CD14-positive monocyte (primary cell): ENCODE results near the gene EDC4. TPM values are rescaled to one million over a fixed set of nuclear protein-coding genes. Genes with fewer than 3 reads are reported as not detected.

Experiments used
- DNase-seq, 3 donors: peaks; one replicate each; pipeline ENCODE4 v3.0.0-alpha.2; 2011 to 2022
- H2AFZ ChIP-seq: 2 replicates; pipeline ENCODE4 v1.6.0; 2012; ENCODE audit warnings: mild to moderate bottlenecking, low read depth, low read length, inconsistent platforms; ENCODE audit not compliant: insufficient read depth, poor library complexity, severe bottlenecking
- H3K27ac ChIP-seq, 2 donors: 1 replicate in 1 of 2; 2 replicates in 1 of 2; pipeline ENCODE4 v1.5.1; 2012 to 2013; ENCODE audit warnings: low read length in 2 of 2, control low read depth in 1 of 2, inconsistent platforms in 1 of 2, low read depth in 1 of 2, mild to moderate bottlenecking in 1 of 2
- H3K27me3 ChIP-seq, 2 donors: one replicate each; pipeline versions ENCODE4 v1.6.0 to v1.6.1; 2011 to 2013; ENCODE audit warnings: low read length in 2 of 2; ENCODE audit not compliant: control insufficient read depth in 2 of 2, insufficient read depth in 2 of 2
- H3K36me3 ChIP-seq, 2 donors: replicated peaks in 1 of 2; 1 replicate in 1 of 2; 2 replicates in 1 of 2; pipeline versions ENCODE4 v1.5.1 to v1.6.1; 2012 to 2013; ENCODE audit warnings: low read length in 2 of 2, control low read depth in 1 of 2, inconsistent platforms in 1 of 2, mild to moderate bottlenecking in 1 of 2; ENCODE audit not compliant: insufficient read depth in 2 of 2, control insufficient read depth in 1 of 2
- H3K4me1 ChIP-seq, 2 donors: 1 replicate in 1 of 2; 2 replicates in 1 of 2; pipeline versions ENCODE4 v1.5.1 to v1.6.1; 2012 to 2013; ENCODE audit warnings: low read length in 2 of 2, control low read depth in 1 of 2, inconsistent platforms in 1 of 2, mild to moderate bottlenecking in 1 of 2, moderate library complexity in 1 of 2; ENCODE audit not compliant: insufficient read depth in 2 of 2, control insufficient read depth in 1 of 2
- H3K4me2 ChIP-seq: replicated peaks from 2 replicates; pipeline ENCODE3; 2012; ENCODE audit warnings: low read length, moderate library complexity, mild to moderate bottlenecking; ENCODE audit not compliant: poor library complexity, severe bottlenecking; ENCODE audit errors: extremely low read depth
- H3K4me3 ChIP-seq, 3 experiments: fragments of 200-600 bp in 1 of 3; sonication (generic) in 1 of 3; replicated peaks in 1 of 3; 1 replicate in 2 of 3; 2 replicates in 1 of 3; pipeline ENCODE4 v1.5.1; 2011 to 2013; ENCODE audit warnings: low read length in 3 of 3, mild to moderate bottlenecking in 3 of 3, control low read depth in 2 of 3, low read depth in 2 of 3, inconsistent platforms in 1 of 3, moderate library complexity in 1 of 3
- H3K79me2 ChIP-seq: 2 replicates; pipeline ENCODE4 v1.6.0; 2012; ENCODE audit warnings: mild to moderate bottlenecking, control low read depth, inconsistent platforms, low read length, moderate library complexity; ENCODE audit not compliant: insufficient read depth
- H3K9ac ChIP-seq: 2 replicates; pipeline ENCODE4 v1.6.0; 2017; ENCODE audit warnings: low read length, mild to moderate bottlenecking; ENCODE audit not compliant: insufficient read depth, poor library complexity, severe bottlenecking
- H3K9me3 ChIP-seq, 2 donors: replicated peaks in 1 of 2; 1 replicate in 1 of 2; 2 replicates in 1 of 2; pipeline versions ENCODE4 v1.5.1 to v1.6.1; 2012 to 2013; ENCODE audit warnings: low read length in 2 of 2, control low read depth in 1 of 2; ENCODE audit not compliant: control insufficient read depth in 1 of 2, insufficient read depth in 1 of 2
- H4K20me1 ChIP-seq: 2 replicates; pipeline ENCODE4 v1.6.0; 2012; ENCODE audit warnings: mild to moderate bottlenecking, low read length, control low read depth, moderate library complexity; ENCODE audit not compliant: insufficient read depth
- H3K27ac Mint-ChIP-seq, 7 donors: one replicate each; pipeline ENCODE4 v1.8.0; 2020; ENCODE audit warnings: mild to moderate bottlenecking in 7 of 7, mixed read lengths in 7 of 7, moderate library complexity in 6 of 7, inconsistent platforms in 2 of 7
- H3K27me3 Mint-ChIP-seq, 3 donors: one replicate each; pipeline ENCODE4 v1.8.0; 2021 to 2022; ENCODE audit warnings: low read depth in 3 of 3, mild to moderate bottlenecking in 3 of 3, mixed read lengths in 3 of 3, moderate library complexity in 3 of 3, inconsistent platforms in 1 of 3
- H3K36me3 Mint-ChIP-seq, 2 donors: one replicate each; pipeline ENCODE4 v1.8.0; 2020; ENCODE audit warnings: mixed read lengths in 2 of 2, inconsistent platforms in 1 of 2, mild to moderate bottlenecking in 1 of 2
- H3K4me1 Mint-ChIP-seq: one replicate; pipeline ENCODE4 v1.8.0; 2020; ENCODE audit warnings: mild to moderate bottlenecking, mixed read lengths
- H3K4me3 Mint-ChIP-seq, 2 donors: one replicate each; pipeline ENCODE4 v1.8.0; 2020; ENCODE audit warnings: mild to moderate bottlenecking in 2 of 2, mixed read lengths in 2 of 2, moderate library complexity in 1 of 2
- H3K9me3 Mint-ChIP-seq, 7 donors: one replicate each; pipeline ENCODE4 v1.8.0; 2020 to 2022; ENCODE audit warnings: mixed read lengths in 7 of 7, mild to moderate bottlenecking in 6 of 7, moderate library complexity in 6 of 7, inconsistent platforms in 2 of 7
- CTCF ChIP-seq: fragments of 200-600 bp; IDR thresholded peaks from one replicate; pipeline ENCODE4 v1.8.0; 2022; ENCODE audit warnings: antibody characterized with exemption, mild to moderate bottlenecking
- WGBS: methylation state at CpG from one replicate; pipeline ENCODE4 v1.1.5; 2013; ENCODE audit warnings: missing lambda C conversion rate; ENCODE audit not compliant: insufficient coverage; 5-methylcytosine and 5-hydroxymethylcytosine counted together
- intact Hi-C, 2 donors: fragments of 100-400 bp; cut with micrococcal nuclease; formaldehyde crosslinking; loops; one replicate each; pipeline versions ENCODE4 v1.15.0 to v1.15.1; 2023
- polyA plus RNA-seq, 3 donors: library from polyadenylated mRNA; depleted of rRNA in 1 of 3; unstranded in 2 of 3; stranded (reverse) in 1 of 3; fragments of 300-500 nt in 2 of 3; fragments of >200 nt in 1 of 3; fragmentation: Illumina TruSeq in 2 of 3; gene quantifications; 1 replicate in 2 of 3; 2 replicates in 1 of 3; pipeline ENCODE4 v1.2.3, GENCODE V29; 2012 to 2021

Gene EDC4
- polyA plus RNA-seq, 3 donors, result 13.7 to 84.9 (median 18.2) TPM

- Mint-ChIP-seq H3K27me3 (no peaks in the 10 kb centered on the region), H3K27ac (peak overlapping the region in 2 of 7 donors; percentile 21 to 51), H3K4me1 (no peaks in the 10 kb centered on the region), H3K36me3 (peaks cover 25 to 39% of the 10 kb centered on the region in 2 donors), H3K4me3 (no peak overlapping the region), H3K9me3 (no peaks in the 10 kb centered on the region)
- Histone ChIP-seq H3K36me3 (peaks cover 34 to 43% of the 10 kb centered on the region in 2 donors), H3K4me2 (no peak overlapping the region), H3K4me3 (no peak overlapping the region), H4K20me1 (no peaks in the 10 kb centered on the region), H3K79me2 (no peaks in the 10 kb centered on the region), H3K27me3 (no peaks in the 10 kb centered on the region), H3K27ac (no peak overlapping the region), H2AFZ (no peak overlapping the region), H3K9ac (no peak overlapping the region), H3K4me1 (no peaks in the 10 kb centered on the region), H3K9me3 (no peaks in the 10 kb centered on the region)
- intact Hi-C loops, result loop anchor here in 1 of 2 donors (10.0 kb wide), 1 partner anchor 240 kb away; no protein-coding TSS in a partner anchor
- no peak for TF ChIP-seq CTCF
- no peak for DNase-seq
- 97% methylated on average over 7 of the region's 8 CpGs for WGBS
Measured at GRCh38 chr16:67825119-67825518, 47.7 kb upstream of the EDC4 start.

GRCh38 chr16:67825906-67826305 is 46.9 kb upstream of the EDC4 start:
- no peak for TF ChIP-seq CTCF
- Mint-ChIP-seq H3K4me1 (no peaks in the 10 kb centered on the region), H3K9me3 (no peaks in the 10 kb centered on the region), H3K27ac (peak overlapping the region in 1 of 7 donors; percentile 6), H3K4me3 (no peak overlapping the region), H3K36me3 (peaks cover 33 to 47% of the 10 kb centered on the region in 2 donors), H3K27me3 (peaks cover 0 to 2% (median 0%) of the 10 kb centered on the region in 3 donors)
- intact Hi-C loops, result loop anchor here in 1 of 2 donors (10.0 kb wide), 1 partner anchor 239 kb away; no protein-coding TSS in a partner anchor
- no peaks in the 10 kb centered on the region for H3K27me3 ChIP-seq
- DNase-seq, result no peak
- no peaks in the 10 kb centered on the region for H4K20me1 ChIP-seq
- no peak overlapping the region for H3K9ac ChIP-seq
- no peak overlapping the region for H3K4me3 ChIP-seq
- peaks cover 42 to 51% of the 10 kb centered on the region in 2 donors for H3K36me3 ChIP-seq
- H3K27ac ChIP-seq, result no peak overlapping the region
- no peaks in the 10 kb centered on the region for H3K9me3 ChIP-seq
- H3K4me1 ChIP-seq, result no peaks in the 10 kb centered on the region
- H2AFZ ChIP-seq, result no peak overlapping the region
- no peak overlapping the region for H3K4me2 ChIP-seq
- H3K79me2 ChIP-seq, result no peaks in the 10 kb centered on the region
- 95% methylated on average over 12 of the region's 14 CpGs for WGBS
